Measurements from ENCODE around the gene PIK3CA.
"Not testable (repeated sequence)": the region's sequence is repeated elsewhere in the genome, so short reads cannot be mapped to it uniquely, and the experiment has no call there.

The PIK3CA gene

GRCh38 chr3:179200790-179201189 lies 52.6 kb downstream of the PIK3CA start:
- no peak for DNase-seq (ENCODE audit: low read depth)

DNA sequence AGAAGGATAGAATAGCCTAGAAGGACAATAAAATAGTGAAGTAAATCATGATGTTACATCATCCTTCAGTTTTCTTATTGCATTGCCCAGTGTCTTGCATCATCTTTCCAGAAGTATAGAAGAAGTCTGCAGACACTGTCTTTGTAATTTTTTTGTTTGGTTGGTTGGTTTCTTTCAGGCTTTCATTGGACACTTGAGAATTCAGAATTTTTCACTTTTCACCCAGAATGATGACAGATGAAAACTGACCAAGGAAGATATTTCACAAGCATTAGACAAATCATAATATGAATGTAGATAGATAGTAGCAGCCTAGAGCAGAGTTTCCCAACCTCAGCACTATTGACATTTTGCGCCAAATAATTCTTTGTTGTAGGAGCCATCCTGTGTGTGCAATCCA lies 67.4 kb downstream of the PIK3CA start:
- DNase-seq (ENCODE audit: low read depth), result peak; percentile 10

DNA sequence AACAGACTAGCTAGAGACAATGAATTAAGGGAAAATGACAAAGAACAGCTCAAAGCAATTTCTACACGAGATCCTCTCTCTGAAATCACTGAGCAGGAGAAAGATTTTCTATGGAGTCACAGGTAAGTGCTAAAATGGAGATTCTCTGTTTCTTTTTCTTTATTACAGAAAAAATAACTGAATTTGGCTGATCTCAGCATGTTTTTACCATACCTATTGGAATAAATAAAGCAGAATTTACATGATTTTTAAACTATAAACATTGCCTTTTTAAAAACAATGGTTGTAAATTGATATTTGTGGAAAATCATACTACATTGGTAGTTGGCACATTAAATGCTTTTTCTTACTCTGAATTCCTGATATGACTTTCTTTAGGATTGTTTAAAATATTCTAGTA lies 70.1 kb downstream of the PIK3CA start:
- not testable (repeated sequence) for DNase-seq (ENCODE audit: low read depth)

- no peak for DNase-seq (ENCODE audit: low read depth)
Observed at GRCh38 chr3:179223548-179223947, 75.4 kb downstream of the PIK3CA start.

DNA sequence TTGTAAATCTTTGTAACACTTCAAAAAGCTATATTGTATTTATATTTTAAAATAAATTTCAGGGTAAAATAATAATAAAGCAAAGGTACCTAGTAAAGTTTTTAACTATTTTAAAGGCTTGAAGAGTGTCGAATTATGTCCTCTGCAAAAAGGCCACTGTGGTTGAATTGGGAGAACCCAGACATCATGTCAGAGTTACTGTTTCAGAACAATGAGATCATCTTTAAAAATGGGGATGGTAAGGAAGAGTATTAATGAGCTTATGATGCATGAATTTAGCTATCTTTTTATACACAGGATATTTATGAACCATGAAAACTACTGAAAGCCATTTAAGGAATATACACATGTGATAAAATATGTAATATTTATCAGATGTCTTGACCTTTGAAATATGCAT lies 76.4 kb downstream of the PIK3CA start:
- no peak for DNase-seq (ENCODE audit: low read depth)

- peak; percentile 17 for DNase-seq (ENCODE audit: low read depth)
Observed at GRCh38 chr3:179227349-179227748, 79.2 kb downstream of the PIK3CA start.

DNA sequence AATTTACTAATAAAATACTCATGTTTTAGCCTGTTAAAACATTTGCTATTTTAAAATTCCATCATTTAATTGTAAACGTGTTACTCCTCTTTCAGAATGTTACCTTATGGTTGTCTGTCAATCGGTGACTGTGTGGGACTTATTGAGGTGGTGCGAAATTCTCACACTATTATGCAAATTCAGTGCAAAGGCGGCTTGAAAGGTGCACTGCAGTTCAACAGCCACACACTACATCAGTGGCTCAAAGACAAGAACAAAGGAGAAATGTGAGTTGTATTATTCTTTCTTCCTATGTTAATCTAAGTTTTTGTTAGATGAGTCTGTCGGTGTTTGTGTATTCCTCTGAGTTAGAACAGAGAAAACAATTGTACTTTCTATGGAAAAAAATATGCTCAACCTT lies 81.0 kb downstream of the PIK3CA start:
- no peak for DNase-seq (ENCODE audit: low read depth)

GRCh38 chr3:179233043-179233442 lies 84.9 kb downstream of the PIK3CA start:
- no peak for DNase-seq (ENCODE audit: low read depth)

GRCh38 chr3:179234199-179234598 lies 86.0 kb downstream of the PIK3CA start:
- DNase-seq (ENCODE audit: low read depth), result peak; percentile 65

DNA sequence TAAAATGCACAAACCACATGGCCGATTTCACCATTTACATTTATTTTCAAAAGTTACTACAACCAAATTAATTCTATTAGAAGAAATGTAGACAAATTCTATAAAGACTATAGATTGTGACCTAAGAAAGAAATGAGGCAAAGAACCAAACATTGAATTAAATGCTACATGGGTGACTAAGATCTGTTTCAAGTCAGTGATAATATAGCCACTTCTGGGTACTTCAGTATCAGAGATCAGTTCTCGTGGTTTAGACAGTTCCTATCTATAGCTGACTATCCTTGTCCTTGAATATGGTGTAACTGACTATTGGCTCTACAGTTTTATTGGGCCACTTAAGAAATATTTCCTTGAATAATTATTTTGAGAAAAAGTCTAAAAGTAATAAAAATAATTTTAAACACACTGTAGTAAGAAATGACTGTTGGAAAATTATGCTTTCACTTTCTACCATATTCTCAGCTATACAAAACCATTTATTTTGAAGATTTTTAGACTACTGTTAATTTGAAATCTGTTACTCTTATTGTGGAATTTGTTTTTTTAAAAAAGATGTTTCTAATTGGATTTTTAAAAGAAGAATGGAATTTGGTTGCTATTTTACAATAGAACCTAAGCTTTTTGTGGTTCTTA lies 88.6 kb downstream of the PIK3CA start:
- no peak for DNase-seq (ENCODE audit: low read depth)

DNA sequence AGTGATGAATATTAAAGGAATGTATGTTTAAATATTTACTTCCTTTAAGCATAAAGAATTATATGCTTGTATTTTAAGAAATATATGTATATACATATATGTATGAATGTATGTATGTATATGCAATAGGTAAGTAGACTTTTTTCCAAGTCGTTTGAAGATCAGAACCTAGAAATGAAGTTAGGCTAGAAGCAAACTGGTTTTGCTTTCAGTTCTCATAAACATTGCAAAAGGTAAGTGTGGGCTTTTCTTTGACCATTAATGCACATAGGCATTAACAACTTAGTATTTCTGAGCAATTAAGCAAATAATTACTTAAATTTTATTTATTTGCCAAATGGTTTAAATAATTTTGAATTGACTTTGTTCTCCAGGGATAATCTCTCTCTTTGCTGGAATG lies 92.1 kb downstream of the PIK3CA start:
- not testable (repeated sequence) for DNase-seq (ENCODE audit: low read depth)

- not testable (repeated sequence) for DNase-seq (ENCODE audit: low read depth)
Observed at GRCh38 chr3:179242859-179243258, 94.7 kb downstream of the PIK3CA start.

DNA sequence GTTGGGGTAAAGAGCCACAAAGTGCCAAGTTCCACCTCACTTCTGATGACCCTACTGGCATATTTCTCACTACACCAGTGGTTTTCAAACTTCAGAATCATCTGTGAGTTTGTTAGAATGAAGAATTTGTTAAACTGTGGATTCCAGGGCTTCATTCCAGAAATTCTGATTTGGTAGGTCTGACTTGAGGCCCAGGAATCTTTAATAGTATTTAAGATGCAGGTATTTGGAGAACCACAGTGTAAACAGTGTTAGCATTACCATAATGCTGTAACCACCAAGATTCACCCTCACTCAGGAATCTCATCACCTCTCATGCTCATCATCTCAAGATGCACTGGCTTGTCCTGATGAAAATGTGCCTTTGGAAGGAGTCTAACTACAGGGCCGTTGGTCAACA lies 96.7 kb downstream of the PIK3CA start:
- peak; percentile 46 for DNase-seq (ENCODE audit: low read depth)

DNA sequence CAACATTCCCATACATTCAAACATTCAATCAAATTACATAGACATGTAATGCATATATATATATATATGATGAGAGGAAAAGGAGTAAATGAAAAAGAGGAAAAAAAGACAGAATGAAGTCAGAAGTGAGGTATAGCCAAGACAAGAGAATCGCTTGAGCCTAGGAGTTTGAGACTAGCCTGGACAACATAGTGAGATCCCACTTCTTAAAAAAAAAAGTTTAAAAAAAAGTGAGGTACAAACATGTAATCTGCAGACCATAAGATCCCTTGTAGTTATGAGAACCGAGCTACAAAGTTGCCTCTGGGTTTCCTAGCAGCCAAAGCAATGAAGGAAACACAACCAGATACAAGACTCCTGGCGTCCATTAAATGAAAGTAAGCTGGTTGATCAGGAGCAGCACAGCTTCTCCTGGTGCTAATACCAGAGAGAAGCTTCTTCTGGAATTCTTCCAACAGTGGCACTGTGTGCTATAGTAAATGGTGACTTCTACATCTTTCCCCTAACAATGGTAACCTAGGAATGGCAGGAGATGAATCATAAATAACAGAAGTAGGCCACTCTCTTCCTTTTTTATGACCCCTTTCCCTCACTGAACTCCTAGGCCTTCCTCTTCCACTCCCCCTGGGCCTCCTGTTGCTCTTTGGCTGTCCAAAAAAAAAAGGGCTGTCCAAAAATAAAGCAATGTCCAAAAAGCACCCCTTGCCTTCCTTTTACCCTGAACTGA lies 99.3 kb downstream of the PIK3CA start:
- DNase-seq (ENCODE audit: low read depth), result no peak

DNA sequence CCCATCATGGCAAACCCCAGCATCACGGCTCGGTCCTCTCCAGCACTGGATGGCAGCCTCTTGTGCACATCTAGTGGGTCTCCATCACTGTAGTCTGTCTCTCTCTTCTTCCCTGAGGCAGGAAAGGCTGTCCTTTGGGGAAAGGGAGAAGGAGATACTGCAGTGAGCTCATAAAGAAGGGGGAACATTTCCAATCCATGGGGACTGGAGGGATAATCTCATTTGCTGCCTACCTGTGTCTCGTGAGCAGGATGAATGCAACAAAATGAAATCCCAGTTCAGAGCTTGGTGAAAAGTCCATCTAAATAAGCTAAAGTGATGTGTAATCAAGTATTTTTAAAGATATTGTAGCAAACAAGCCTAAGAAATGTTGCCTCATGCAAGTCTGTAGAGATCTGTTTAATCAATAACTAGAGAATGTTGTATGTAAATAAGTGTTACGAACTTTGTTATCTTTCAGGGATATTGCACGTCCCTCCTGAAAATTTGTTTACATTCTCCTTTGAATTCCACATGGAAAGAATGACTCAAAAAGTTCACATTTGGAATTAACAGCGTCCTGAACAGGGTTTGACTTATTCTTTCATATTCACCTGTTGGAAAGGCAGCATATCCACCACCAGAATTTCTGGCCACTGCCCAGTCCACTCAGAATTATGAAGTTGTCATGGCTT lies 102.8 kb downstream of the PIK3CA start, which contains the start of gene KCNMB3:
Gene KCNMB3 (minus strand): TSS at position 312 of the 674 bp plus-strand sequence. CDS start 124 bp downstream, at position 188.
- DNase-seq (ENCODE audit: low read depth), result no peak

- DNase-seq (ENCODE audit: low read depth), result no peak
Observed at GRCh38 chr3:179256813-179257212, 108.7 kb downstream of the PIK3CA start.

DNA sequence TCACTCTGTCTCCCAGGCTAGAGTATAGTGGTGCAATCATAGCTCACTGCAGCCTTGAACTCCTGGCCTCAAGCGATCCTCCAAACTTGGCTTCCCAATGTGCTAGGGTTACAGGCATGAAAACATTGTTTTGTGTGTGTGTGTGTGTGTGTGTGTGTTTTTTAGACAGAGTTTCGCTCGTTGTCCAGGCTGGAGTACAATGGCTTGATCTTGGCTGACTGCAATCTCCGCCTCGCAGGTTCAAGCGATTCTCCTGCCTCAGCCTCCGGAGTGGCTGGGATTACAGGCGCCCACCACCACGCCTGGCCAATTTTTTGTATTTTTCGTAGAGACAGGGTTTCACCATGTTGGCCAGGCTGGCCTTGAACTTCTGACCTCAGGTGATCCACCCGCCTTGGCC lies 109.6 kb downstream of the PIK3CA start:
- not testable (repeated sequence) for DNase-seq (ENCODE audit: low read depth)

- DNase-seq (ENCODE audit: low read depth), result no peak
Observed at GRCh38 chr3:179258820-179259219, 110.7 kb downstream of the PIK3CA start.

GRCh38 chr3:179259959-179260756 lies 112.0 kb downstream of the PIK3CA start:
- DNase-seq (ENCODE audit: low read depth), result not testable (repeated sequence)

DNA sequence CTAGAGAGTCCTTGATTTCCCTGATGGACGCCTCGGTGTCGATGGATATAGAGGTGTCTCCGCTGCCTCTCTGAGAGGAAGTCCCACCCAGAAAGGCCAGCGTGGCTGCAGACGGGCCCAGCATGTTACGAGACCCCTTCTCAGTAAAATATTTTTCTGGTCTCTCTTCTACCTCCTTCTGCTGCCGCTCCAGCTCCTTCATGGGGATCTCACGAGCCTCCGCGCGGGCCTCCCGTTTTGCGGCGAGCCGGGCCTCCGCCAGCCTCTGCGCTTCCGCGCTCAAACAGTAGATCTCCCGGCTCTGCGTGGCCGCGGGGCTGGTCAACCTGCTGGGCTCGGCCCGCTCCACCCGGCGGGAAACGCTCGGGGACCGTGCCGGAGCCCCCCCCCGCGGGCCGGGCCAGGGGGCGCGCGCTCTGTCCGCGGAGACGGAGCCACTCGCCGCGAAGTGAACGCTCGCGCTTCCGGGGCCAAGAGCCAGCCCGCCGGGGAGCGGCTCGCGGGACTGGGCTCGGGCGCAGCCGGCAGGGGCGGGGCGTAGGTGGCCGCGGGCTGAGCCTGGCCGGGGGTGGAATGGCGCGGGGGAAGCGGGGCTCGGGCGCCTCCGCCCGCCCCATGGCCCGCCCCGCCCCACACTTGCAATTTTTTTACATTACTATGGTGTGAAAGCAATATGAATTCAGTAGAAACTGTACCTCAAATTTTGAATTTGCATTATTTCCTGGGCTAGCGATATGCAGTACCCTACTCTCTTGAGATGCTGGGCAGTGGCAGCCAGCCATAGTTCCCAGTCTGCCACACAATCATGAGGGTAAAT lies 113.0 kb downstream of the PIK3CA start:
- peak; percentile 57 for DNase-seq (ENCODE audit: low read depth)

DNA sequence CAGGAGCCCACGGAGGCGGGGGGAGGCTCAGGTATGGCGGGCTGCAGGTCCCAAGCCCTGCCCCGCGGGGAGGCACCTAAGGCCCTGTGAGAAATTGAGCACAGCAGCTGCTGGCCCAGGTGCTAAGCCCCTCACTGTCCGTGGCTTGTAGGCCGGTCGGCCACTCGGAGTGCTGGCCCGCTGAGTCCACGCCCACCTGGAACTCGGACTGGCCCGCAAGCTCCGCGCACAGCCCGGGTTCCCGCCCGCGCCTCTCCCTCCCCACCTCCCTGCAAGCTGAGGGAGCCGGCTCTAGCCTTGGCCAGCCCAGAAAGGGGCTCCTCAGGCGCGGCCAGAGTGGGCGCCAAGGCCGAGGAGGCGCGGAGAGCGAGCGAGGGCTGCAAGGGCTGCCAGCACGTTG lies 115.0 kb downstream of the PIK3CA start:
- no peak for DNase-seq (ENCODE audit: low read depth)

Data from amniotic epithelial cell (primary cell).